Left lung (tissue), 10 donors: ENCODE results near the gene SERHL2. TPM values are rescaled to one million over a fixed set of nuclear protein-coding genes. Genes with fewer than 3 reads are reported as not detected.
"Not testable (repeated sequence)": the region's sequence is repeated elsewhere in the genome, so short reads cannot be mapped to it uniquely, and the experiment has no call there.

Experiments used
- ATAC-seq: fragments of 200-7000 bp; cut with Tn5 transposase; one replicate; pipeline ENCODE4 v1.9.1; 2020; ENCODE audit warnings: moderate library complexity
- DNase-seq, 4 donors: peaks; one replicate each; pipeline ENCODE4 v3.0.0-alpha.2; 2013 to 2020
- H3K27ac ChIP-seq, 2 donors: fragments of 200-600 bp; sonication (generic) in 1 of 2; one replicate each; pipeline versions ENCODE4 v1.5.0 to v1.8.0; 2020 to 2021
- H3K27me3 ChIP-seq, 2 donors: fragments of 200-600 bp; sonication (generic) in 1 of 2; one replicate each; pipeline versions ENCODE4 v1.5.0 to v1.8.0; 2020 to 2021
- H3K36me3 ChIP-seq, 2 donors: fragments of 200-600 bp; sonication (generic) in 1 of 2; one replicate each; pipeline versions ENCODE4 v1.5.0 to v1.8.0; 2020 to 2021
- H3K4me1 ChIP-seq, 2 donors: fragments of 200-600 bp; one replicate each; pipeline ENCODE4 v1.8.0; 2021
- H3K4me3 ChIP-seq, 2 donors: fragments of 200-600 bp; sonication (generic) in 1 of 2; one replicate each; pipeline versions ENCODE4 v1.5.0 to v1.8.0; 2020 to 2021; ENCODE audit warnings: mild to moderate bottlenecking in 1 of 2
- H3K9me3 ChIP-seq, 2 donors: fragments of 200-600 bp; sonication (generic) in 1 of 2; one replicate each; pipeline versions ENCODE4 v1.5.0 to v1.8.0; 2020 to 2021
- intact Hi-C, 2 donors: fragments of 100-400 bp; cut with DNase I; formaldehyde crosslinking; loops; one replicate each; pipeline versions ENCODE4 v1.11.2 to v1.14.2; 2022
- polyA plus RNA-seq, 6 donors: library from polyadenylated mRNA; unstranded; fragments of 120-200 nt; gene quantifications; one replicate each; pipeline ENCODE4 v1.2.1, GENCODE V29; 2013; ENCODE audit not compliant: insufficient read length in 6 of 6
- total RNA-seq, 2 donors: library from RNA; stranded (reverse); fragmentation: NEBNext Ultra II Directional; extraction: Animal tissue kit (Norgen Biotek cat#: 25700); gene quantifications; one replicate each; pipeline ENCODE4 v1.2.1, GENCODE V29; 2021
- TF ChIP-seq, protein P1 (sequence below), 2 donors: fragments of 200-600 bp; sonication (generic) in 1 of 2; IDR thresholded peaks; one replicate each; pipeline versions ENCODE4 v1.5.0 to v1.8.0; 2021; ENCODE audit warnings: antibody characterized with exemption in 2 of 2
- donor health status: DM: no; HTN: yes; CAD: no.
- donor health status: DM: no; HTN: no; CAD: no.

SERHL2 gene
- total and polyA plus RNA-seq, 8 donors: 2.1 to 10.2 (median 8.9) TPM

DNA sequence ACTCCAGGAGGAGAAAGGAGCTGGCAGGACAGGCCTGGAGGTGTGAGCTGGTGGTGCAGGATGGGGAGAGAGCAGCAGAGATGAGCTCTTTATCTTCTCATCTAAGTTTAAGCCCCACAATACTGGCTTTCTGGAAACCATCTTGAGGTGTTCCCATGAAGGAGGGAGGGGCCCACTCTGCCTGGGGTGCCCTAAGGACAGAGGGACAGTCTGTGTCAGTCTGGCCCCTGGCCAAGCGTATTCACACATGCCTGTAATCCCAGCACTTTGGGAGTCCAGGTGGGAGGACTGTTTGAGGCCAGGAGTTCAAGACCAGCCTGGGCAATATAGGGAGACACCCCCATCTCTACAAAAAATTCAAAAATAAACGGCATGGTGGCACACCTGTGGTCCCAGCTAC, 8.9 kb downstream of the SERHL2 start:
- Histone ChIP-seq H3K36me3 (no peaks in the 10 kb centered on the region), H3K27ac (no peak overlapping the region), H3K9me3 (no peaks in the 10 kb centered on the region), H3K27me3 (no peaks in the 10 kb centered on the region), H3K4me1 (no peaks in the 10 kb centered on the region), H3K4me3 (no peak overlapping the region)
- ATAC-seq (no peak), DNase-seq (no peak)
- TF ChIP-seq, protein P1, sequence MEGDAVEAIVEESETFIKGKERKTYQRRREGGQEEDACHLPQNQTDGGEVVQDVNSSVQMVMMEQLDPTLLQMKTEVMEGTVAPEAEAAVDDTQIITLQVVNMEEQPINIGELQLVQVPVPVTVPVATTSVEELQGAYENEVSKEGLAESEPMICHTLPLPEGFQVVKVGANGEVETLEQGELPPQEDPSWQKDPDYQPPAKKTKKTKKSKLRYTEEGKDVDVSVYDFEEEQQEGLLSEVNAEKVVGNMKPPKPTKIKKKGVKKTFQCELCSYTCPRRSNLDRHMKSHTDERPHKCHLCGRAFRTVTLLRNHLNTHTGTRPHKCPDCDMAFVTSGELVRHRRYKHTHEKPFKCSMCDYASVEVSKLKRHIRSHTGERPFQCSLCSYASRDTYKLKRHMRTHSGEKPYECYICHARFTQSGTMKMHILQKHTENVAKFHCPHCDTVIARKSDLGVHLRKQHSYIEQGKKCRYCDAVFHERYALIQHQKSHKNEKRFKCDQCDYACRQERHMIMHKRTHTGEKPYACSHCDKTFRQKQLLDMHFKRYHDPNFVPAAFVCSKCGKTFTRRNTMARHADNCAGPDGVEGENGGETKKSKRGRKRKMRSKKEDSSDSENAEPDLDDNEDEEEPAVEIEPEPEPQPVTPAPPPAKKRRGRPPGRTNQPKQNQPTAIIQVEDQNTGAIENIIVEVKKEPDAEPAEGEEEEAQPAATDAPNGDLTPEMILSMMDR (IDR thresholded peaks at IDR 0.05): no peak
- intact Hi-C loops: no loop called here

DNA sequence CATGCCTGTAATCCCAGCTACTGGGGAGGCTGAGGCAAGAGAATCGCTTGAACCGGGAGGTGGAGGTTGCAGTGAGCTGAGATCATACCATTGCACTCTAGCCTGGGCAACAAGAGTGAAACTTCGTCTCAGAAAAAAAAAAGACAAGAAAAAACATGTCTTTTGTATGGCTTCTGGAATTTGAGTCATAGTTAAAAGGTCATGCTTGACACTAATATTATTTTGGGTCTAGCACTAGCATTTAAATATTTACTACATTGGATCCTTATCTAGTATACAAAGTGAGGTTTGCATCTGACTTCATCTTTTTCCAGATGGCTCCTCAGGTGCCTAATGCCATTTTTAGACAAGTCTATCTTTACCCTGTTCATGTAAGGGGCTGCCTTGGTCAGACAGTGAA, 10.2 kb downstream of the SERHL2 start:
- H3K4me1 ChIP-seq, H3K27ac ChIP-seq, H3K9me3 ChIP-seq, intact Hi-C loops, DNase-seq, H3K36me3 ChIP-seq, ATAC-seq, H3K27me3 ChIP-seq, H3K4me3 ChIP-seq: not testable (repeated sequence)

DNA sequence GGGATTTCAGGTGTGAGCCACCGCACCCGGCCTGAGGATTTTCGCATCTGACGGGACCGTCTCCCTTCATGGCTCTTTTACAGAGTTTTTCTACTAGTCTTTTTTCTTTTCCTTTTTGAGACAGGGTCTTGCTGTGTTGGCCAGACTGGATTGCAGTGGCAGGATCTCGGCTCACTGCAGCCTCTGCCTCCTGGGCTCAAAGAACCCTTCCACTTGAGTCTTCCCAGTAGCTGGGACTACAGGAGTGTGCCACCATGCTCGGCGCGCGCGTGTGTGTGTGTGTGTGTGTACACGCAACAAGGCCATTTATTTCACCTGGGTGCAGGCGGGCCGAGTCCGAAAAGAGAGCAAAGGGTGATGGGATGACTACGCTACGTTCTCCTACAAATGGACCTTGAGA, 10.9 kb downstream of the SERHL2 start:
- DNase-seq (no peak), ATAC-seq (no peak)

DNA sequence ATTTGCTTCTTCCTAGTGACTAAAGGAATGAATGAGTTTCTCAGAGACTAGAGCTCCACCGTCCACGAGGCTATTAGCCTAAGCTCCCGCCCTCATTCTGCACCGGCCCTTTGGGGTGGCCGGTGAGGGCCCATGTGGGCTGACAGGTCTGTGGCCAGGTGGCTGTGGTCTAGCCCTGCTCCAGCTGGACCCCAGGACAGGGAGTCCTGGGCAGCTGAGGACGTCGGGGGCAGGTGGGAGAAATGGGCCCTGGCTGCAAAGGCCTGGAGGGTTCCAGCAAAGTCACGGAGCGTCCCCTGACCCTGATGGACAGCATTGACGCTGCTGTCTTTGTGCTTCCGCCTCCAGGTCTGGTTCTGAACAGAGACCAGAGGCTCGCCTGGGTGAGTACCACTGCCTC, 12.2 kb downstream of the SERHL2 start:
- H3K9me3 ChIP-seq: no peaks in the 10 kb centered on the region
- no peak for DNase-seq
- H3K27ac ChIP-seq: no peak overlapping the region
- no peak for ATAC-seq
- H3K27me3 ChIP-seq: no peaks in the 10 kb centered on the region
- peaks cover 0 to 7% of the 10 kb centered on the region in 2 donors for H3K36me3 ChIP-seq
- TF ChIP-seq, protein P1 (IDR thresholded peaks at IDR 0.05): no peak
- H3K4me1 ChIP-seq: no peaks in the 10 kb centered on the region
- no peak overlapping the region for H3K4me3 ChIP-seq
- intact Hi-C loops: no loop called here

More for the DNA sequence above, 10.9 kb downstream of the SERHL2 start:
- Histone ChIP-seq H3K36me3 (no peaks in the 10 kb centered on the region), H3K4me3 (no peak overlapping the region), H3K27ac (no peak overlapping the region), H3K4me1 (no peaks in the 10 kb centered on the region), H3K9me3 (no peaks in the 10 kb centered on the region), H3K27me3 (no peaks in the 10 kb centered on the region)
- TF ChIP-seq, protein P1 (IDR thresholded peaks at IDR 0.05): no peak
- intact Hi-C loops: no loop called here

DNA sequence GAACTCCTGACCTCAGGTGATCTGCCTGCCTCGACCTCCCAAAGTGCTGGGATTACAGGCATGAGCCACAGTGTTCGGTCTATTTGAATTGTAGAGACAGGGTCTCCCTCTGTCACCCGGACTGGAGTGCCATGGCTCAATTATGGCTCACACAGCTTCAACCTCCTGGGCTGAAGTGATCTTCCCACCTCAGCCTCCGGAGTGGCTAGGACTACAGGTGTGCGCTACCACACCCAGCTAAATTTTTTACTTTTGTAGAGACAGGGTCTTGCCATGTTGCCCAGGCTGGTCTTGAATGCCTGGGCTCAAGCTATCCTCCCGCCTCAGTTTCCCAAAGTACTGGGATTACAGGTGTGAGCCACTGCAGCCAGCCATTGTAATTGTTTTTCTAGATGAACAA, 14.2 kb downstream of the SERHL2 start:
- intact Hi-C loops, H3K4me3 ChIP-seq, H3K9me3 ChIP-seq, ATAC-seq, H3K27ac ChIP-seq, H3K4me1 ChIP-seq, DNase-seq, H3K27me3 ChIP-seq: not testable (repeated sequence)
- peaks cover 0 to 25% of the 10 kb centered on the region in 2 donors for H3K36me3 ChIP-seq

DNA sequence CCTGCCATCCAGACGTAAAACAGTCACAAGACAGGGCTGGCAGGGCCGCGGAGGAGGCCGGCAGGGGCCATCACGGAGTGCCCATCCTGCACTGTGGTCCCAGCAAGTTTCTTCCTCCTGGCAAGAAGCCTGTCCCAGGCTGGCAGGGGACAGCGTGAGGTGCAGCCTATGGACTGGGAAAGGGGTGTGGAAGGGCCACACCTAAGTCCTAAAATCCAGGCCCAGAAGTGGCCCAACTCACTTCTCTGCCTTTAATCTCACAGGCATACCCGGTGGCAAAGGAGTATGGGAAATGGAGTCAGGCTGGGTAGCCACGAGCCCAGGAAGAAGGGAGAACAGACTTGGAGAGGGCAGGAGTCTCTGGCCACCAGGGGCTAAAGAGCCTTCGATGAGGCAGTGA, 16.8 kb downstream of the SERHL2 start:
- H3K27me3 ChIP-seq, ATAC-seq, DNase-seq, H3K9me3 ChIP-seq, intact Hi-C loops, H3K27ac ChIP-seq, H3K4me1 ChIP-seq, H3K4me3 ChIP-seq: not testable (repeated sequence)
- H3K36me3 ChIP-seq: peaks cover 0 to 45% of the 10 kb centered on the region in 2 donors

DNA sequence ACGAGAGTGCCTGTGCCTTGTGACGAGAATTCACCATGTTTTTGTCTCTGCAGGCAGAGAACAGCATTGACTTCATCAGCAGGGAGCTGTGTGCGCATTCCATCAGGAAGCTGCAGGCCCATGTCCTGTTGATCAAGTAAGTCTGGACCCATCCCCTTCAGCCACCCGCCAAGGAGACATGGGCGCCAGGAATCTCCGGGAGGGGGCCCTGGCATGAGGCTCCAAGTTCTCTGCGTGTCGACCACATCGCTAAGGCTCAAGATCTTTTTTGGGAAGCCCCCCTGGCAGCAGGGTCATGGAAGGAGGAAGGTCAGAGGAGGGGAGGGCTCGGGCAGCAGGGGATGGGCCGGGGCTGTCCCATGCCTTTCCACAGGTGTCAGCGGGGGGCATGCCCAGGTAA, 17.3 kb downstream of the SERHL2 start:
- ATAC-seq, H3K27ac ChIP-seq, intact Hi-C loops, H3K4me1 ChIP-seq, H3K4me3 ChIP-seq, H3K9me3 ChIP-seq, DNase-seq, H3K27me3 ChIP-seq: not testable (repeated sequence)
- H3K36me3 ChIP-seq: peaks cover 0 to 50% of the 10 kb centered on the region in 2 donors

DNA sequence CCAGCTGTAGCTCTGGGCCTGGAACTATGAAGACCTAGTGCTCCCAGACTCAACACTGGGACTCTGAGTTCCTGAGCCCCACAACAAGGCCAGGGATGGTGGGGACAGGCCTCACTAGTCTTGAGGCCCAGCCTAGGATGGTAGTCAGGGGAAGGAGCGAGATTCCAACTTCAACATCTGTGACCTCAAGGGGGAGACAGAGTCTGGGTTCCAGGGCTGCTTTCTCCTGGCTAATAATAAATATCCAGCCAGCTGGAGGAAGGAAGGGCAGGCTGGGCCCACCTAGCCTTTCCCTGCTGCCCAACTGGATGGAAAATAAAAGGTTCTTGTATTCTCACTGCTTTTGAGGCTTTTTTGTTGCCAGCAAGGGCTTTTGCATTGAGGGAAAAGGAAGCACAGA, 20.3 kb downstream of the SERHL2 start:
- H3K4me3 ChIP-seq, H3K9me3 ChIP-seq, H3K27me3 ChIP-seq, ATAC-seq, H3K27ac ChIP-seq, intact Hi-C loops, DNase-seq, H3K4me1 ChIP-seq: not testable (repeated sequence)
- peaks cover 0 to 75% of the 10 kb centered on the region in 2 donors for H3K36me3 ChIP-seq

DNA sequence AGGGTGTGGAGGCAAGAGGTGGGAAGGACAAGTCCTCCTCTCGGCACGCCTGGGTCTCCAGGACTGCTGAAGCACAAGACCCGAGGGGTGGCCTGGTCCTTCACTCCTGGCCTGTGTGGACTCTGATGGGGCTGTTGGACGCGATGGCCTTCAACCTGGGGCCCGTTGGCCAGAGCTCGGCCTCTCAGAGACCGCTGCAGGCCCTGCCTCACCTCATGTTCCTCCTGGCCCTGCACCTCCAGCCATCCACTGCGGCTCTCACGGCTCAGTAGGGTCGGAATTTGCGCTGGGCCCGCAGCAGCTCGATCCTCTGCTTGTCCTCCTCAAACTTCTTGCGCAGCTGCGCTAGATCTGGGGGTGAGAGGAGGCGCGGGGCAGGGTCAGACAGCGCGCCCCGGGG, 20.7 kb downstream of the SERHL2 start:
- H3K27me3 ChIP-seq, ATAC-seq: not testable (repeated sequence)
- peaks cover 0 to 78% of the 10 kb centered on the region in 2 donors for H3K36me3 ChIP-seq

DNA sequence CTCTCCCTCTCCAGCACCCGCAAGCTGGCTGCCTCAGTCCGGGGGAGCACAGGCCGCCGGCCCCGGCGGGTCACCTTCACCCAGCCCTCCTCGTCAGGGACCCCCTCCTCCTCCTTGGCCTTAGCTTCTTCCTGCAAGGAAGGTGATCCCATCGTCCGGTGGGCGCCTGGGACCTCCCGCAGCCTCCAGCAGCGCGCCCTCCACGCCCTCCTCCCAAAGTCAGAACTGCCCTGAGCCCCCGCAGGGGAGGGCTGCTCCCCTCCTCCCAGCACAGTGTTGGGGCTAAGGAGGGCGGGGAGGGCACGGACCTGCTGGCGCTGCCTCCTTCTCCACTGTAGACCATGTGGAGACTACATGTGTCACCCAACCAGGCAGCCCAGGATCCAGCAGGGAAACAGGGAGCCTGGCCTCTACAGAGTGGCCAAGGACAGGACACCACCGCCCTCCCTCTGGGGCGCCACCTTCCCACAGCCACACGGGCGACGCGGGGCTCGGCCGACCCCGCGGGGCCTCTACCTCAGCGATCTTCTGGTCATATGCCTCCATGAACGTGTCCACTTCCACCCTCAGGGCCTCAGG, 22.3 kb downstream of the SERHL2 start:
- DNase-seq, H3K4me3 ChIP-seq, H3K4me1 ChIP-seq, H3K27me3 ChIP-seq, H3K27ac ChIP-seq, H3K9me3 ChIP-seq, ATAC-seq, intact Hi-C loops: not testable (repeated sequence)
- H3K36me3 ChIP-seq: peaks cover 0 to 76% of the 10 kb centered on the region in 2 donors

More for the DNA sequence above, 20.7 kb downstream of the SERHL2 start:
- H3K4me1 ChIP-seq, H3K4me3 ChIP-seq, H3K27ac ChIP-seq, DNase-seq, intact Hi-C loops, H3K9me3 ChIP-seq: not testable (repeated sequence)

DNA sequence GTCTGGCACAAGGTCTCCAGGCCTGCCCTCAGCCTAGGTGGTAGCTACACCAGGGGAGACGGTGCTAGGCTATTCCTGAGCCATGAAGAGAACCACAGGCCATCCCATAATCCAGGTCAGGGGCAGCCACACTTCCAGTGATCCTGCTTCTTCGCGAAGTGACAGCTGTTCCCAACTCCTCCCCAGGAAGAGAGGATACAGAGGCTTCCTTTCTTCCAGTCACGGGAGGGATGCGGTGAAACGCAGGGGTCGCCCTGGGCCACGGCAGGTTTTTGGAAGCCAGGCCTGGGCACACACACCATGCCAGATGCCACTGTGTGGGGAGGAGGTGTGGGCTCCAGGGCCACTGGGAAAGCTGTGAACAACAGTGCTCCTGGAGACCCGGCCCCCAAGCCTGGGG, 23.4 kb downstream of the SERHL2 start:
- H3K4me1 ChIP-seq: peaks cover 1 to 10% of the 10 kb centered on the region in 2 donors
- H3K27me3 ChIP-seq, H3K4me3 ChIP-seq, intact Hi-C loops, ATAC-seq, H3K9me3 ChIP-seq, DNase-seq, H3K27ac ChIP-seq: not testable (repeated sequence)
- H3K36me3 ChIP-seq: peaks cover 0 to 67% of the 10 kb centered on the region in 2 donors
